Epithelial cell of esophagus (primary cell): ENCODE data around the gene NFIB.

Source experiments
- DNase-seq: peaks from one replicate; pipeline ENCODE4 v3.0.0; 2010; ENCODE audit warnings: low read depth
- H3K4me3 ChIP-seq: 2 replicates; pipeline ENCODE4 v1.5.1; 2011; ENCODE audit warnings: mild to moderate bottlenecking, low read length, control low read depth
- CTCF ChIP-seq: IDR thresholded peaks from 2 replicates; pipeline ENCODE4 v1.5.1; 2011; ENCODE audit warnings: low read depth, mild to moderate bottlenecking, low read length, control low read depth, inconsistent platforms; ENCODE audit not compliant: insufficient read depth; ENCODE audit errors: missing control alignments

The NFIB gene

GRCh38 chr9:14300040-14300439 lies 13.9 kb downstream of the NFIB start:
- no peak for TF ChIP-seq CTCF
- DNase-seq = no peak
- H3K4me3 ChIP-seq = peak overlapping the region; percentile 9

DNA sequence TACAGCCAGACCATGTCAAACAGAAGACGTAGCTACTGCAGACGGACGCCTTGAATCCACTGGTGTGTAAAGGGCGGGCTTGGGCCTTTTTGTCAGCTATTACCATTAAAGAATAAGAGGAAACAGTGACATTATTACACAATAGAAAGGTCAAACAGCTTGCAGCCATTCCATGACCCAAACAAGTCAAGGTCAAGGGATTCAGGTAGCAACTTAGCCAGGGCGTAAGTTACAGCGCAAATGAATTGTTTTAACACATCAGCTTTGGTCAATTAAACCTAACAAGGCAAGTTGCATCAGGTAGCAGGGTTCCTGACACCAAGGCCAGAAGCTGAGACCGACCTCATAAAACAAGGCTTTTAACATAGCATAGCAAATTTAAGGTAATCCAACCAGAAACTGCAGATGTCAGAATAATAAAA lies 15.3 kb downstream of the NFIB start:
- TF ChIP-seq CTCF = no peak
- no peak overlapping the region for H3K4me3 ChIP-seq
- no peak for DNase-seq

DNA sequence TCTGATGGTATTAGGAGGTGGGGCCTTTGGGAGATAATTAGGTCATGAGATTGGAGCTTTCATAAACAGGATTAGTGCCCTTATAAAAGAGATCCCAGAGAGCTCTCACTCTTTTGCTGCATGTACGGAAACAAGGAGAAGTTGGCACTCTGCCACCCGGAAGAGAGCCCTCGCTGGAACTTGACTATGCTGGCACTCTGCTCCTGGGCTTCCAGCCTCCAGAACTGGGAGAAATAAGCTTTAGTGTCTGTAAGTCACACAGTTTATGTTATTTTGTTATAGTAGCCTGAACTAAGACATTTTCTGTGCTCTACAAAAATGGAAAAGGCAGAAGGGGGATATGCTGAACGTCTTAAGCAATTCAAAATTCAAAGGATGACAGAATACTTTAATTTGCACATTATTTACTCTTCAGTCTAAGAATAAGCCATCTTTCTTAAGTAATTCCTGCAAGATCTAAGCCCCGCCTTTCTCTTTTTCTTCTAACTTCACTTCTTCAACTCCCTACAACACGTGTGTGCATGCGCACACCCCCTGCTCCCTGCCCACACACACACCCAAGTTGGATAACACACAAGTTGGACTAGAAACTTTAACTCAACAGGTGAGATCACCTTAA lies 17.3 kb downstream of the NFIB start:
- no peak overlapping the region for H3K4me3 ChIP-seq
- peak; percentile 51 for DNase-seq
- TF ChIP-seq CTCF = no peak

GRCh38 chr9:14294659-14295058 lies 19.3 kb downstream of the NFIB start:
- no peak for TF ChIP-seq CTCF

GRCh38 chr9:14293801-14294200 lies 20.1 kb downstream of the NFIB start:
- H3K4me3 ChIP-seq = no peak overlapping the region
- no peak for DNase-seq
- TF ChIP-seq CTCF = no peak

More at GRCh38 chr9:14294659-14295058, 19.3 kb downstream of the NFIB start:
- DNase-seq = no peak
- no peak overlapping the region for H3K4me3 ChIP-seq

GRCh38 chr9:14292181-14292739 lies 21.7 kb downstream of the NFIB start:
- TF ChIP-seq CTCF = no peak
- DNase-seq = no peak
- no peak overlapping the region for H3K4me3 ChIP-seq

- DNase-seq = no peak
- no peak overlapping the region for H3K4me3 ChIP-seq
These were observed 24.0 kb downstream of the NFIB start for GRCh38 chr9:14289916-14290315.

More at GRCh38 chr9:14289916-14290315, 24.0 kb downstream of the NFIB start:
- no peak for TF ChIP-seq CTCF
